ENCODE data around the gene CHD5. TPM values are rescaled to one million over a fixed set of nuclear protein-coding genes. Genes with fewer than 3 reads are reported as not detected.

CHD5 gene
- total RNA-seq, 1 experiment from 2014 or later, result 62.9 TPM

DNA sequence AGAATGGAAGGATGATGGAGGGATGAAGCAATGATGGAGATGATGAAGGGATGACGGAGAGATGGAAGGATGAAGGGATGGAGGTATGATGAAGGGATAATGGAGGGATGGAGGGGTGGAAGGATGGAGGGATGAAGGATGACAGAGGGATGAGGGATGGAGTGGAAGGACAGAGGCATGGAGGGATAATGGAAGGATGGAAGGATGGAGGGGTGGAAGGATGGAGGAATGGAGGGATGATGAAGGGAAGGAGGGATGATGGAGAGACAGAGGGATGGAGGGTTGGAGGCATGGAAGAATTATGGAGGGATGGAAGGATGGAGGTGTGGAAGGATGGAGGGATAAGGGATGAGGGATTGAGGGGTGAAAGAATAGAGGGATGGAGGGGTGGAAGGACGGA is 71.6 kb downstream of the CHD5 start:
- CTCF ChIA-PET, result interaction anchor here (0.9 to 1.1 kb wide), 2 partner anchors 11 to 136 kb away, joined by 3 to 5 read pairs; no protein-coding TSS in a partner anchor
- H3K9me3 ChIP-seq (ENCODE audit: control insufficient read depth, insufficient read depth, low read depth, low read length), result no peaks in the 10 kb centered on the region
- POLR2A ChIA-PET, result no interaction called here
- no TSS peak for BruUV-seq (replicated peaks)
- intact Hi-C loops (cut with micrococcal nuclease; ENCODE audit: unreplicated experiment) (loop anchor here (5.0 kb wide), 1 partner anchor 74 kb away; the partner anchor contains the start of gene CHD5), in situ Hi-C loops (cut with HindIII; ENCODE audit: low pct_unique_long_range_greater_than_20kb, low sequenced_read_pairs) (no loop called here)
- DNase-seq (ENCODE audit: low read depth, low spot score) (no peak), ATAC-seq (no peak)
- TF ChIP-seq, protein P1, sequence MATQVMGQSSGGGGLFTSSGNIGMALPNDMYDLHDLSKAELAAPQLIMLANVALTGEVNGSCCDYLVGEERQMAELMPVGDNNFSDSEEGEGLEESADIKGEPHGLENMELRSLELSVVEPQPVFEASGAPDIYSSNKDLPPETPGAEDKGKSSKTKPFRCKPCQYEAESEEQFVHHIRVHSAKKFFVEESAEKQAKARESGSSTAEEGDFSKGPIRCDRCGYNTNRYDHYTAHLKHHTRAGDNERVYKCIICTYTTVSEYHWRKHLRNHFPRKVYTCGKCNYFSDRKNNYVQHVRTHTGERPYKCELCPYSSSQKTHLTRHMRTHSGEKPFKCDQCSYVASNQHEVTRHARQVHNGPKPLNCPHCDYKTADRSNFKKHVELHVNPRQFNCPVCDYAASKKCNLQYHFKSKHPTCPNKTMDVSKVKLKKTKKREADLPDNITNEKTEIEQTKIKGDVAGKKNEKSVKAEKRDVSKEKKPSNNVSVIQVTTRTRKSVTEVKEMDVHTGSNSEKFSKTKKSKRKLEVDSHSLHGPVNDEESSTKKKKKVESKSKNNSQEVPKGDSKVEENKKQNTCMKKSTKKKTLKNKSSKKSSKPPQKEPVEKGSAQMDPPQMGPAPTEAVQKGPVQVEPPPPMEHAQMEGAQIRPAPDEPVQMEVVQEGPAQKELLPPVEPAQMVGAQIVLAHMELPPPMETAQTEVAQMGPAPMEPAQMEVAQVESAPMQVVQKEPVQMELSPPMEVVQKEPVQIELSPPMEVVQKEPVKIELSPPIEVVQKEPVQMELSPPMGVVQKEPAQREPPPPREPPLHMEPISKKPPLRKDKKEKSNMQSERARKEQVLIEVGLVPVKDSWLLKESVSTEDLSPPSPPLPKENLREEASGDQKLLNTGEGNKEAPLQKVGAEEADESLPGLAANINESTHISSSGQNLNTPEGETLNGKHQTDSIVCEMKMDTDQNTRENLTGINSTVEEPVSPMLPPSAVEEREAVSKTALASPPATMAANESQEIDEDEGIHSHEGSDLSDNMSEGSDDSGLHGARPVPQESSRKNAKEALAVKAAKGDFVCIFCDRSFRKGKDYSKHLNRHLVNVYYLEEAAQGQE (IDR thresholded peaks at IDR 0.05; ENCODE audit: insufficient read depth in 1 of 2, low read depth in 2 of 2, low read length in 1 of 2), result no peak
- TF ChIP-seq, protein P2, sequence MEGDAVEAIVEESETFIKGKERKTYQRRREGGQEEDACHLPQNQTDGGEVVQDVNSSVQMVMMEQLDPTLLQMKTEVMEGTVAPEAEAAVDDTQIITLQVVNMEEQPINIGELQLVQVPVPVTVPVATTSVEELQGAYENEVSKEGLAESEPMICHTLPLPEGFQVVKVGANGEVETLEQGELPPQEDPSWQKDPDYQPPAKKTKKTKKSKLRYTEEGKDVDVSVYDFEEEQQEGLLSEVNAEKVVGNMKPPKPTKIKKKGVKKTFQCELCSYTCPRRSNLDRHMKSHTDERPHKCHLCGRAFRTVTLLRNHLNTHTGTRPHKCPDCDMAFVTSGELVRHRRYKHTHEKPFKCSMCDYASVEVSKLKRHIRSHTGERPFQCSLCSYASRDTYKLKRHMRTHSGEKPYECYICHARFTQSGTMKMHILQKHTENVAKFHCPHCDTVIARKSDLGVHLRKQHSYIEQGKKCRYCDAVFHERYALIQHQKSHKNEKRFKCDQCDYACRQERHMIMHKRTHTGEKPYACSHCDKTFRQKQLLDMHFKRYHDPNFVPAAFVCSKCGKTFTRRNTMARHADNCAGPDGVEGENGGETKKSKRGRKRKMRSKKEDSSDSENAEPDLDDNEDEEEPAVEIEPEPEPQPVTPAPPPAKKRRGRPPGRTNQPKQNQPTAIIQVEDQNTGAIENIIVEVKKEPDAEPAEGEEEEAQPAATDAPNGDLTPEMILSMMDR (IDR thresholded peaks at IDR 0.05), result no peak
- TF ChIP-seq SIN3A (IDR thresholded peaks at IDR 0.05; ENCODE audit: borderline replicate concordance, insufficient read depth, low read depth, low read length) (no peak), POLR2AphosphoS5 (IDR thresholded peaks at IDR 0.05; ENCODE audit: low read depth, low read length) (no peak), TCF7L2 (IDR thresholded peaks at IDR 0.05; ENCODE audit: low read depth, low read length) (no peak)
- H3K4me1 ChIP-seq (ENCODE audit: control insufficient read depth, insufficient read depth, low read length), result peaks cover 5% of the 10 kb centered on the region; the same call in 1 of the 2 replicates
- H3K27ac ChIP-seq (ENCODE audit: low read length), result no peak overlapping the region
- no peak overlapping the region for H3K4me3 ChIP-seq (ENCODE audit: low read depth in 2 of 2, low read length in 2 of 2)
- no peaks in the 10 kb centered on the region for H3K27me3 ChIP-seq (ENCODE audit: control insufficient read depth, insufficient read depth, low read length)
- H3K36me3 ChIP-seq (ENCODE audit: control insufficient read depth, insufficient read depth, low read length), result no peaks in the 10 kb centered on the region; the same call in 1 of the 2 replicates

DNA sequence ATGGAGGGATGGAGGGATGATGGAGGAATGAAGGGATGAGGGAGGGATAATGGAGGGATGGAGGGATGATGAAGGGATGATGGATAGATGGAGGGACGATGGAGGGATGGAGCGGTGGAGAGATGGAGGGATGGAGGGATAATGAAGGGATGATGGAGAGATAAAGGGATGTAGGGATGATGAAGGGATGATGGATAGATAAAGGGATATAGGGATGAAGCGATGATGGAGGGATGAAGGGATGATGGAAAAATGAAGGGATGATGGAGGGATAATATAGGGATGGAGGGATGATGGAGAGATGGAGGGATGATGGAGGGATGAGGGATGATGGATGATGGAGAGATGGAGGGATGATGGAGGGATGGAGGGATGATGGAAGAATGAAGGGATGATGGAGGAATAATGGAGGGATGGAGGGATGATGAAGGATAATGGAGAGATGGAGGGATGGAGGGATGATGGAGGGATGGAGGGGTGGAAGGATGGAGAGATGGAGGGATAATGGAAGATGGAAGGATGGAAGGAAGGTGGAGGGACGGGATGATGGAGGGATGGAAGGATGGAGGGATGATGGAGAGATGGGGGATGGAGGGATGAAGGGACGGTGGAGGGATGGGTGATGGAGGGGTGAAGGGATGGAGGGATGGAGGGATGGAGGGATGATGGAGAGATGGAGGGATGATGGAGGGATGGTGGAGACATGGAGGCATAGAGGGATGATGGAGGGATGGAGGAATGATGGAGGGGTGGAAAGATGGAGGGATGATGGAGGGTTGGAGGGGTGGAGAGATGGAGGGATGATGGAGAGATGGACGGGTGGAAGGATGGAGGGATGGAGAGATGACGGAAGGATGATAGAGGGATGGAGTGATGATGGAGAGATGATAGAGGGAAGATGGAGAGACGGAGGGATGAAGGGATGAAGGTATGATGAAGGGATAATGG is 72.4 kb downstream of the CHD5 start:
- Histone ChIP-seq H3K4me3 (ENCODE audit: low read depth in 2 of 2, low read length in 2 of 2) (no peak overlapping the region), H3K27ac (ENCODE audit: low read length) (no peak overlapping the region), H3K27me3 (ENCODE audit: control insufficient read depth, insufficient read depth, low read length) (no peaks in the 10 kb centered on the region), H3K36me3 (ENCODE audit: control insufficient read depth, insufficient read depth, low read length) (no peaks in the 10 kb centered on the region; the same call in 1 of the 2 replicates), H3K9me3 (ENCODE audit: control insufficient read depth, insufficient read depth, low read depth, low read length) (no peaks in the 10 kb centered on the region), H3K4me1 (ENCODE audit: control insufficient read depth, insufficient read depth, low read length) (peaks cover 5% of the 10 kb centered on the region; the same call in 1 of the 2 replicates)
- TF ChIP-seq POLR2AphosphoS5 (IDR thresholded peaks at IDR 0.05; ENCODE audit: low read depth, low read length) (no peak), SIN3A (IDR thresholded peaks at IDR 0.05; ENCODE audit: borderline replicate concordance, insufficient read depth, low read depth, low read length) (no peak)
- TF ChIP-seq, protein P1 (IDR thresholded peaks at IDR 0.05; ENCODE audit: insufficient read depth in 1 of 2, low read depth in 2 of 2, low read length in 1 of 2), result no peak
- TF ChIP-seq, protein P2 (IDR thresholded peaks at IDR 0.05), result no peak
- ChIA-PET POLR2A (no interaction called here), CTCF (no interaction called here)
- DNase-seq (ENCODE audit: low read depth, low spot score), result no peak
- no peak for ATAC-seq
- in situ Hi-C loops (cut with HindIII; ENCODE audit: low pct_unique_long_range_greater_than_20kb, low sequenced_read_pairs), result no loop called here
- intact Hi-C loops (cut with micrococcal nuclease; ENCODE audit: unreplicated experiment), result loop anchor here (5.0 kb wide), 1 partner anchor 75 kb away; the partner anchor contains the start of gene CHD5
- no TSS peak for BruUV-seq (replicated peaks)
